HCT116 (cell line): Measurements from ENCODE around the gene ADAMTS6. TPM values are rescaled to one million over a fixed set of nuclear protein-coding genes. Genes with fewer than 3 reads are reported as not detected.

ENCODE experiments used
- ATAC-seq: fragments of 200-7000 bp; cut with Tn5 transposase; 2 replicates; pipeline ENCODE4 v1.9.1; 2020; ENCODE audit warnings: mild to moderate bottlenecking, moderate library complexity
- BruUV-seq: library from RNA; stranded (reverse); fragments of 400-500 nt; replicated peaks from 2 replicates; lab custom pipeline; 2021; lab: Mats Ljungman, UMichigan
- CTCF ChIA-PET: fragments of 300-600 bp; sonication (Branson Sonifier 250); formaldehyde crosslinking; loops from one replicate; lab custom pipeline; 2021; ENCODE audit warnings: antibody characterized with exemption; lab: Charles Lee
- POLR2A ChIA-PET: fragments of 300-600, 350-600 bp; sonication (Branson Sonifier 250); formaldehyde crosslinking; loops from one replicate; lab custom pipeline; 2021; ENCODE audit warnings: antibody characterized with exemption; lab: Charles Lee
- RAD21 ChIA-PET, 2 experiments: fragments of 300-600 bp; sonication (Branson Sonifier 250); formaldehyde crosslinking; loops; one replicate each; lab custom pipeline; 2023; ENCODE audit warnings: low total read pairs in 2 of 2; ENCODE audit not compliant: uncharacterized antibody in 2 of 2, unreplicated experiment in 2 of 2, low non-redundant PET in 1 of 2; lab: Charles Lee
- DNase-seq: peaks from one replicate; pipeline ENCODE4 v3.0.0-alpha.2; 2010; ENCODE audit warnings: low read depth, low spot score
- H2AFZ ChIP-seq: fragments of 200-600 bp; shearing (Covaris generic), sonication (generic); 2 replicates; pipeline ENCODE4 v1.6.1; 2017; ENCODE audit warnings: low read depth, mixed run types, mixed read lengths, antibody characterized with exemption, low read length; ENCODE audit not compliant: poor library complexity, severe bottlenecking
- H3K27ac ChIP-seq: 2 replicates; pipeline ENCODE4 v1.5.1; 2012; ENCODE audit warnings: low read depth, low read length
- H3K27me3 ChIP-seq: fragments of 200-600 bp; sonication (generic); 2 replicates; pipeline ENCODE4 v1.6.1; 2016; ENCODE audit warnings: mixed run types, low read length, mixed read lengths; ENCODE audit not compliant: insufficient read depth
- H3K36me3 ChIP-seq, 2 experiments: fragments of 200-500 bp in 1 of 2; fragments of 200-600 bp in 1 of 2; sonication (Bioruptor generic) in 1 of 2; sonication (generic) in 1 of 2; 2 replicates each; pipeline versions ENCODE4 v1.5.1 to v1.6.1; 2014 to 2016; ENCODE audit warnings: low read length in 2 of 2, inconsistent platforms in 1 of 2, mixed read lengths in 1 of 2, mixed run types in 1 of 2; ENCODE audit not compliant: insufficient read depth in 2 of 2, control insufficient read depth in 1 of 2
- H3K4me1 ChIP-seq, 2 experiments: fragments of 200-600 bp in 1 of 2; sonication (generic) in 1 of 2; 2 replicates each; pipeline versions ENCODE4 v1.5.1 to v1.6.1; 2012 to 2017; ENCODE audit warnings: low read length in 2 of 2, inconsistent platforms in 1 of 2, mild to moderate bottlenecking in 1 of 2, mixed read lengths in 1 of 2, mixed run types in 1 of 2, moderate library complexity in 1 of 2; ENCODE audit not compliant: insufficient read depth in 2 of 2, control insufficient read depth in 1 of 2
- H3K4me2 ChIP-seq: fragments of 200-600 bp; sonication (generic); 2 replicates; pipeline ENCODE4 v1.6.1; 2017; ENCODE audit warnings: mixed run types, low read length, mixed read lengths
- H3K4me3 ChIP-seq, 2 experiments: fragments of 200-600 bp in 1 of 2; sonication (generic) in 1 of 2; replicated peaks in 1 of 2; 2 replicates each; pipeline ENCODE4 v1.5.1; 2011 to 2016; ENCODE audit warnings: low read length in 2 of 2, control low read depth in 1 of 2, low read depth in 1 of 2, mild to moderate bottlenecking in 1 of 2, mixed read lengths in 1 of 2, mixed run types in 1 of 2
- H3K79me2 ChIP-seq: fragments of 200-600 bp; sonication (generic); 2 replicates; pipeline ENCODE4 v1.6.1; 2017; ENCODE audit warnings: mild to moderate bottlenecking, mixed run types, low read length, moderate library complexity, mixed read lengths; ENCODE audit not compliant: insufficient read depth
- H3K9ac ChIP-seq: fragments of 200-600 bp; sonication (generic); 2 replicates; pipeline ENCODE4 v1.6.1; 2016; ENCODE audit warnings: low read length, mixed read lengths
- H3K9me2 ChIP-seq: fragments of 200-600 bp; sonication (generic), shearing (Covaris generic); 2 replicates; pipeline ENCODE4 v1.6.1; 2017; ENCODE audit warnings: mixed run types, mild to moderate bottlenecking, moderate library complexity; ENCODE audit not compliant: insufficient read depth
- H3K9me3 ChIP-seq, 2 experiments: fragments of 200-500 bp in 1 of 2; fragments of 200-600 bp in 1 of 2; sonication (Bioruptor generic) in 1 of 2; sonication (generic) in 1 of 2; 2 replicates each; pipeline ENCODE4 v1.6.1; 2014 to 2017; ENCODE audit warnings: low read length in 2 of 2, mixed read lengths in 2 of 2, inconsistent platforms in 1 of 2, low read depth in 1 of 2, mild to moderate bottlenecking in 1 of 2, mixed run types in 1 of 2, moderate library complexity in 1 of 2; ENCODE audit not compliant: control insufficient read depth in 1 of 2, insufficient read depth in 1 of 2
- H4K20me1 ChIP-seq: fragments of 200-600 bp; sonication (generic), shearing (Covaris generic); 2 replicates; pipeline ENCODE4 v1.6.1; 2017; ENCODE audit warnings: mixed run types, mild to moderate bottlenecking, moderate library complexity; ENCODE audit not compliant: insufficient read depth
- CBX3 ChIP-seq: IDR thresholded peaks from 2 replicates; pipeline ENCODE4 v1.6.1; 2012; ENCODE audit warnings: low read depth
- CEBPB ChIP-seq: IDR thresholded peaks from 2 replicates; pipeline ENCODE4 v1.6.1; 2012; ENCODE audit warnings: low read depth
- ELF1 ChIP-seq: IDR thresholded peaks from 2 replicates; pipeline ENCODE4 v1.6.1; 2012; ENCODE audit warnings: low read depth, borderline replicate concordance
- EZH2 ChIP-seq: fragments of 200-600 bp; sonication (generic); IDR thresholded peaks from 2 replicates; pipeline ENCODE4 v1.6.1; 2017; ENCODE audit warnings: antibody characterized with exemption, mixed run types
- EZH2phosphoT487 ChIP-seq: fragments of 200-600 bp; IDR thresholded peaks from 2 replicates; pipeline ENCODE4 v1.6.1; 2018; ENCODE audit warnings: antibody characterized with exemption, borderline replicate concordance
- FOSL1 ChIP-seq: IDR thresholded peaks from 2 replicates; pipeline ENCODE4 v1.6.1; 2012; ENCODE audit warnings: low read depth
- JUND ChIP-seq: IDR thresholded peaks from 2 replicates; pipeline ENCODE4 v1.6.1; 2012
- MAX ChIP-seq: IDR thresholded peaks from 2 replicates; pipeline ENCODE4 v1.6.1; 2012
- POLR2AphosphoS5 ChIP-seq: IDR thresholded peaks from 2 replicates; pipeline ENCODE4 v1.6.1; 2011; ENCODE audit warnings: mild to moderate bottlenecking, low read depth, low read length, moderate library complexity
- RAD21 ChIP-seq: IDR thresholded peaks from 2 replicates; pipeline ENCODE4 v1.6.1; 2012; ENCODE audit warnings: low read depth, mild to moderate bottlenecking
- REST ChIP-seq: IDR thresholded peaks from 2 replicates; pipeline ENCODE4 v1.6.1; 2012; ENCODE audit warnings: low read depth
- SIN3A ChIP-seq: IDR thresholded peaks from 2 replicates; pipeline ENCODE4 v1.6.1; 2012; ENCODE audit warnings: low read depth
- TCF7L2 ChIP-seq: IDR thresholded peaks from 2 replicates; pipeline ENCODE4 v1.7.0; 2011; ENCODE audit warnings: borderline replicate concordance, inconsistent platforms; ENCODE audit not compliant: insufficient read depth, insufficient read length; ENCODE audit errors: extremely low read depth
- YY1 ChIP-seq: IDR thresholded peaks from 2 replicates; pipeline ENCODE4 v1.6.1; 2011; ENCODE audit warnings: low read length, low read depth, moderate library complexity, mild to moderate bottlenecking; ENCODE audit not compliant: insufficient replicate concordance; ENCODE audit errors: extremely low read depth
- ZBTB33 ChIP-seq: IDR thresholded peaks from 2 replicates; pipeline ENCODE4 v1.6.1; 2011; ENCODE audit warnings: mild to moderate bottlenecking, low read length, moderate library complexity; ENCODE audit not compliant: insufficient replicate concordance; ENCODE audit errors: extremely low read depth
- ZFX ChIP-seq: fragments of 450-650 bp; IDR thresholded peaks from 2 replicates; pipeline ENCODE4 v1.6.1; 2017
- ZNF274 ChIP-seq: fragments of 200-500 bp; sonication (Bioruptor generic); IDR thresholded peaks from 2 replicates; pipeline ENCODE4 v1.6.1; 2014; ENCODE audit warnings: mild to moderate bottlenecking, low read depth, low read length, inconsistent platforms
- intact Hi-C: fragments of 100-400 bp; cut with micrococcal nuclease; formaldehyde crosslinking; loops from 2 replicates; pipeline ENCODE4 v1.10.0; 2022
- total RNA-seq: library from RNA; stranded (reverse); gene quantifications from one replicate; pipeline ENCODE4 v1.2.1, GENCODE V29; 2021; ENCODE audit not compliant: unreplicated experiment

Gene ADAMTS6
- total RNA-seq, 1 experiment from 2014 or later: 0.93 TPM

GRCh38 chr5:65141493-65141892 lies 340.2 kb downstream of the ADAMTS6 start:
- Histone ChIP-seq H4K20me1 (no peaks in the 10 kb centered on the region), H2AFZ (no peak overlapping the region), H3K27ac (no peak overlapping the region), H3K4me3 (no peak overlapping the region), H3K9me3 (no peaks in the 10 kb centered on the region), H3K9me2 (no peaks in the 10 kb centered on the region), H3K36me3 (no peaks in the 10 kb centered on the region), H3K79me2 (no peaks in the 10 kb centered on the region), H3K9ac (no peak overlapping the region), H3K4me1 (no peaks in the 10 kb centered on the region), H3K27me3 (no peaks in the 10 kb centered on the region), H3K4me2 (no peak overlapping the region)
- BruUV-seq: no TSS peak
- ChIA-PET RAD21 (no interaction called here), CTCF (no interaction called here), POLR2A (no interaction called here)
- ATAC-seq: no peak
- TF ChIP-seq ZFX (no peak), REST (no peak), CEBPB (no peak), EZH2 (no peak), TCF7L2 (no peak), RAD21 (no peak), ZBTB33 (no peak), EZH2phosphoT487 (no peak), JUND (no peak), YY1 (no peak), ELF1 (no peak), ZNF274 (no peak), CBX3 (no peak), MAX (no peak), SIN3A (no peak), FOSL1 (no peak), POLR2AphosphoS5 (no peak)
- intact Hi-C loops: no loop called here
- DNase-seq: no peak
